Hepatocyte (in vitro differentiated cells): ENCODE measurements around the gene SCGB1A1.

Source experiments
- EZH2phosphoT487 ChIP-seq: fragments of 200-600 bp; sonication (generic); IDR thresholded peaks from one replicate; pipeline ENCODE4 v1.6.1; 2018; ENCODE audit warnings: antibody characterized with exemption, mild to moderate bottlenecking, low read depth, moderate library complexity; ENCODE audit not compliant: unreplicated experiment, severe bottlenecking
- TF ChIP-seq, protein P1 (sequence below): fragments of 200-600 bp; sonication (generic); IDR thresholded peaks from 2 replicates; pipeline ENCODE4 v1.5.1; 2016; ENCODE audit warnings: antibody characterized with exemption, mild to moderate bottlenecking; ENCODE audit not compliant: poor library complexity

DNA sequence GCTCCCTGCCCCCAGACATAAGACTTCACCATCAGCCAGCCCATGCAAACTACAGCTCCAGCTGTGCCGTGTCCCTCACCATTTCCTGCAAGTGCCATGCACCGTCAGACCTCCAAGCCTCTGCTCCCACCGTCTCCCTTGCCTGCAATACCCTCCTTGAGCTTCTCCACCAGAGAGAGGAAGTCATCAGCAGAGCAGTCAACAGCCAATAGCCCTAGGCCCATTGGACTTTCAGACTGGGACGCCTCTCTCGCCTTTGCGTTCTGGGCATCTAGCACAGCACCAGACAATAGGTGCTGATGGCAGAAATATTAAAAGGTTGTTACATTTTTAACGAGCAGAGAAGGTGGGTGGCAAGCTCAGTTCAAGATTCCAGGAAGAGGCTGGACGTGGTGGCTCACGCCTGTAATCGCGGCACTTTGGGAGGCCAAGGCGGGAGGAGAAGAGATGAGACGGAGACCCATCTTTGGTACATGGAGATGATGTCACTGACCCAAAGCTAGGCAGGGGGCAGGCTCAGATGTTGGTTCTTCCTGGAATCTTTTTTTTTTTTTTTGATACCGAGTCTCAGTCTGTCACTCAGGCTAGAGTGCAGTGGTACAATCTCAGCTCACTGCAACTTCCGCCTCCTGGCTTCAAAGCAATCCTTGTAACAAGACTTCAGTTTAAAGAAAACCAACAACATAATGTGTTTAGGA is 31.9 kb downstream of the SCGB1A1 start:
- TF ChIP-seq, protein P1, sequence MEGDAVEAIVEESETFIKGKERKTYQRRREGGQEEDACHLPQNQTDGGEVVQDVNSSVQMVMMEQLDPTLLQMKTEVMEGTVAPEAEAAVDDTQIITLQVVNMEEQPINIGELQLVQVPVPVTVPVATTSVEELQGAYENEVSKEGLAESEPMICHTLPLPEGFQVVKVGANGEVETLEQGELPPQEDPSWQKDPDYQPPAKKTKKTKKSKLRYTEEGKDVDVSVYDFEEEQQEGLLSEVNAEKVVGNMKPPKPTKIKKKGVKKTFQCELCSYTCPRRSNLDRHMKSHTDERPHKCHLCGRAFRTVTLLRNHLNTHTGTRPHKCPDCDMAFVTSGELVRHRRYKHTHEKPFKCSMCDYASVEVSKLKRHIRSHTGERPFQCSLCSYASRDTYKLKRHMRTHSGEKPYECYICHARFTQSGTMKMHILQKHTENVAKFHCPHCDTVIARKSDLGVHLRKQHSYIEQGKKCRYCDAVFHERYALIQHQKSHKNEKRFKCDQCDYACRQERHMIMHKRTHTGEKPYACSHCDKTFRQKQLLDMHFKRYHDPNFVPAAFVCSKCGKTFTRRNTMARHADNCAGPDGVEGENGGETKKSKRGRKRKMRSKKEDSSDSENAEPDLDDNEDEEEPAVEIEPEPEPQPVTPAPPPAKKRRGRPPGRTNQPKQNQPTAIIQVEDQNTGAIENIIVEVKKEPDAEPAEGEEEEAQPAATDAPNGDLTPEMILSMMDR = no peak
- TF ChIP-seq EZH2phosphoT487 = no peak
